ENCODE measurements around the gene MMP15.
"Not testable (repeated sequence)": the region's sequence is repeated elsewhere in the genome, so short reads cannot be mapped to it uniquely, and the experiment has no call there.

MMP15 gene

DNA sequence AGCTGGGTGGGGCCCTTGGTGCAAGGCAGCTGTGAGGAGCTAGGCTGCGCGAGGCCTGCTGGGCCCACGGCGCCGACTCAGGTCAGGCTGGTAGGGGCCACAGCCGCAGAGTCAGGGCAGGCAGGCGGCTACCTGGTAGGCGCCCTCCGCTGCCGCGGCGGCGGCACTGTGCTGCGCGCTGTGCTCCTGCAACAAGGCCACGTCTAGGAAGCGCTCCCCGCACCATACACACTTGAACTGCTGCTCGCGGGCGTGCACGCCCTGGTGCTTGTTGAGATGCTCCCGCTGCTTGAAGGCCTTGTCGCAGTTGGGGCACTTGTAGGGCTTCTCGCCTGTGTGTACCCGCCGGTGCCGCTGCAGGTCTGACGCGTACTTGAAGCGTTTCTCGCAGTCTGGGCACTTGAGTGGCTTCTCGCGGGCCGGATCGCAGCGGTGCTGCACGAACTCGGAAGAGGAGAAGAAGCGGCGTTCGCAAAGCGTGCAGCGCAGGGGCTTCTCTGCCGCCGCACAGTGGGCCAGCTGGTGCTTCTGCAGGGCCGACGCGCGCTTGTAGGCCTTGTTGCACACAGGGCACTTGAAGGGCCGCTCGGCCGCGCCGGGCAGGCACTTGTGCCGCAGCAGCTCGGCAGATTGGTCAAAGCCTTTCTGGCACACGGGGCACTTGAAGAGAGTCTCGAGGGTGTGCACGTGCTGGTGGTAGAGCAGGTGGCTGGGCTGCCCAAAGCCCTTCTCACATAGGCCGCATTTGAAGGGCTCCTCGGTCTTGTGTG is 29.0 kb upstream of the MMP15 start:
- no peak for DNase-seq (ENCODE audit: low spot score)

DNA sequence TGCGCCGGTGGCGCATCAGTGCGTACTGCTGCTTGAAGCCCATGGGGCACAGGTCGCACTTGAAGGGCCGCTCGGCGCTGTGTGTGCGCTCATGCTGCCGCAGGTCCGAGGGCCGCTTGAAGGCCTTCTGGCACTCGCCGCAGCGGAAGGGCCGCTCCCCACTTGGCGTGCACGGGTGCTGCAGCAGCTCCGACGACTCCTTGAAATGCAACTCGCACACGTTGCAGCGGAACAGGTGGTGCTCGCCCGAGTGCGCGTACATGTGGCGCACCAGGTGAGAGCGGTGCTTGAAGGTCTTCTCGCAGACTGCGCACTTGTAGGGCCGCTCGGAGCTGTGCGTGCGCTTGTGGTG is 28.4 kb upstream of the MMP15 start:
- no peak for DNase-seq (ENCODE audit: low spot score)

- no peak for DNase-seq (ENCODE audit: low spot score)
These were observed 27.9 kb upstream of the MMP15 start for GRCh38 chr16:57997528-57998265.

- DNase-seq (ENCODE audit: low spot score) = no peak
These were observed 27.1 kb upstream of the MMP15 start for GRCh38 chr16:57998486-57998885.

DNA sequence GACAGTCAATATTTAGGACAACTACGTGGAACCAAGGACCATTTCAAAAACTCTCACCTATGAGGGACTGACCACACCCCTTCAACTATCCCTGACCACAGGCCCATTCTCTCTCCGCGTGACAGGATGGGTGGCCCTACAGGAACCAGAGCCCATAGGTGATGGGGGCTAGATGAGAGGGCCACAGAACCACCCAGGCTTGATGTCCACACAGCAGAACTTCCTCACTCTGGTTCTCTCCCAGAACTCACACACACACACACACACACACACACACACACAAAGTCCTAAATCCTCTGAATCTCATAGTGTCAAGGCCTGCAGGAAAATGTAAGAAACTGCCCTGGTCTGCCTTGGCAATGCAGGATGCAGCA is 26.6 kb upstream of the MMP15 start:
- DNase-seq (ENCODE audit: low spot score) = no peak

DNA sequence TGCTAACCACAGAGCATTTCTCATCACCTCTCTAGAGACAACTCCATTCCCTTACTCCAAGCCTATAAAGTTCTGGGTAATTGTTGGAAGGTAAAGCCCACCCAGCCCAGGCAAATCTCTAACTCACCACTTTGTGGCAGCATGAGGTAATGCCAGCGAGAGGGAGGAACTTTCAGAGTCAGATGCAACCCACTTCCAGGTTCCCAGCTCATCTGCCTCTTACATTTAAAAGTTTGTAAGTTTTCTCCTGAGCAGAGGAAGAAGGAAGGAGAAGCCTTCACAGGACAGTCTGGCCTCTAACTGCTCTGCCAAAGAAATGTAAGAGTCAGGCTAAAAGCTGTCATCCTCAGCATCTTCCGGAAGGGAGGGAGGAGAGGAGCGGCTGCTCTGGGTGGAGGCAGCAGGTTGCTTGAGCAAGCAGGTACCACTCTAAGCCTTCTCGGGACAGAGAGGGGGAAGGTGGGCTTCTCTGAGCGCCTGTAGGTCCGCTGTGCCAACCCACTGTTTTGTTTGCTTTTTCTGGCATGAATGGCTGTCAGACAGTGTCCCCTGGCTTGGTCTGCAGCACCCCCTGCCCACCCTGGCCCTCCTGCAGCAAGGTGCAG is 26.1 kb upstream of the MMP15 start:
- no peak for DNase-seq (ENCODE audit: low spot score)

DNA sequence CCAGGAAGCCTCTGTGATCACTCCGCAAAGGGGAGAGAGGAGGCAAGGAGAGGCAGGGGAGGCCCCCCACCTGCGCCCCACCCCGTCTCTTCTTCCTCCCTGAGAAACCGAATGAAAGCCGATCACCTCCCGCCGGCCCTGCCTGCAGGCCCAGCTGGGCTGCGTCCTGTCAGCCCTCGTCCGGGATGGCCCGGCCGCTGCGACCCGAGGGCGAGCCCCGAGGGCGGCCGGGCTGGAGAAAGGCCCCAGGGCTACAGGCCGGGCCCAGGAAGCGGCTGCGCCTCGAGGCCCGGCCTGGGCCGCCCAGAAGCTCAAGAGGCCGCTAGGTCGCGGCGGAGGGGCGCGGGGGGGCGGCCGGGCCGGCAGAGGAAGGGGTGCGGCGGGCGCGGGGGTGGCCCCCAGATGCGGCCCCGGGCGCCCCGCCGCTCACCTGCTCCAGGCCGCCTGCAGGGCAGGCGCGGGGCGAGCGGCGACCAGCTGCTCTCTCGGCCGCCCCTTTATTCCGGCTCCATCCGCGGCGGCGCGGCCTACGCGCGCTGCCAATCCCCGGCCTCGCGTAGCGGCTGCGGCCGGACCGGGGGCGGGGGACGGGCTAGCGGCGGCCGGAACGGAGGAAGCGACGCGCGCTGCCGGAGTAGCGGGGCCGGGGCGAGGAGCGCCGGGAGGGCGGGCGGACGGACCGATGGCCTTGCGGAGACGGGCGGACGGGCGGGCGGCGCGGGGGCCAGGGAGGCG is 25.4 kb upstream of the MMP15 start, which contains the start of gene ZNF319:
Gene ZNF319, minus strand, starts transcription at position 702 of the 735 bp plus-strand sequence. CDS start 2,407 bp downstream, outside the sequence.
- no peak for DNase-seq (ENCODE audit: low spot score)

DNA sequence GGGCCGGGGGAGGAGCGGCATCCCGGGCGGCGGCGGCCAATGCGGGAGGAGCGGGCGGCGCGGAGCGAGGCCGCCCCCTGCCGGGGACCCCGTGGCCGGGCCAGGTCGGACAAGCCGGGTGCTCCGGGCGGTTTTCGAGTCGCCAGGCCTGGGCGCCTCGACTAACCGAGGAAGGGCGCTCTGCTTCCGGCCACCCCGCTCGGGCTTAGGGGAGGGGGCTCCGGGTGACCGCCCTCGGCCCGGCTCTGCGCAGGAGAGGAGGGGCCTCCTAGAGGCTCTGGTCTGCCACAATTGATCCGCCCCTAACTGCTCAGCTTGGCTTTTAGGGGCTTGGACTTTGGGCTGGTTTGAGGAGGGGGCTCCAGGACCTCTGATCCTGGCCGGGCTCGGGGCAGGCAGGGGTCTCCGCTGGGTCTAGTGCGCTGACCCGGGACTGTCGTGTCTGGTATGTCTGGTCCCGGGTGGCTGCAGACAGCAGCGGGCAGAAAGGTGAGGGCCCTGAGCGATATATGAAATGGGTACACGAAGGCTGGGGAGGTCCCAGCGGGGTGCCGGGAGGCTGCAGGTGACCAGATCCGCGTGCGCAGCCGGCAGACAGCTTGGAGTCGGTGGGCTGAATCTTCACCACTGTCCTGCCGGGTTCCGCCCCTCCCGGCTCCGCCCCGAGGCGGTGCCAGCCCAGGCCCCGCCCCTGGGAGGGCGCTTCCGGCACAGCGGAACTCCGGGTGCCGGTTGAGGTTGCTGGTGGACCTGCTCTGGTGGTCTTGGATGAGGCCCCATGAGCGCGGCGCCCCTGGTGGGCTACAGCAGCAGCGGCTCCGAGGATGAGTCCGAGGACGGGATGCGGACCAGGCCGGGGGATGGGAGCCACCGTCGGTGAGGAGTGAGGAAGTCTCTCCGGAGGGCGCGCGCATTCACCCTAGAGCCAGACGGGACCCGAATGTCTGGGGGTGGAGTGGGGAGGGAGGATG is 24.6 kb upstream of the MMP15 start, which contains the start of gene USB1:
Gene USB1, plus strand, starts transcription at position 702 of the 971 bp plus-strand sequence. Its CDS starts 77 bp downstream, at position 779.
- DNase-seq (ENCODE audit: low spot score) = peak; percentile 90

DNA sequence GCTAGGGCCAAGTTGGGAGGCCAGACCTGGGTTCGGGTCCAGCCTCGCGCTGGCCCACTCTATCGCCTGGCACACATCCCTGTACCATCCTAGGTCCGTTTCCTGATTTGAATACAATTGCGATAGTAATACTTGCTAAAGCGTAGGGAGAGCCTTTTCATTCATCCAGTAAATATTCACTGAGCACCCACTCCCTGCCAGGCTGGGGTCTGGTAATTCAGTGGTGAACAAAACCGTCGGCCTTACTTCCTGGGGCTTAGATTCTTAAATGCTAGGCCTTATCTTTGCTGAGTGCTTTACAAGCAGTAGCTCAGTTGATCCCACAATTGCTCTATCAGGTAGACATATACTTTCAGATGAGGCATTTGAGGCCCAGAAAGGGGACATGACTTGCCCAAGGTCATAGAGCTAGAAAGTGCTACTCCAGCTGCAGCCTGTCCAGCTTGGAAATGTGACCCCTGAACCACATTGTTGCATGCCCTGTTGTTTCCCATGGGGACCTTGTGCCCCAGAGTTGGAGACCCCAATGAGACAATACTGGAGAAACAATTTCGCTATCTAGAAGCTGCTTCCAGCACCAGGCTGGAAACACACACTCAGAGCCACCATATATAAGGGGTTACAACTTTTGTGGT is 23.7 kb upstream of the MMP15 start:
- no peak for DNase-seq (ENCODE audit: low spot score)

DNA sequence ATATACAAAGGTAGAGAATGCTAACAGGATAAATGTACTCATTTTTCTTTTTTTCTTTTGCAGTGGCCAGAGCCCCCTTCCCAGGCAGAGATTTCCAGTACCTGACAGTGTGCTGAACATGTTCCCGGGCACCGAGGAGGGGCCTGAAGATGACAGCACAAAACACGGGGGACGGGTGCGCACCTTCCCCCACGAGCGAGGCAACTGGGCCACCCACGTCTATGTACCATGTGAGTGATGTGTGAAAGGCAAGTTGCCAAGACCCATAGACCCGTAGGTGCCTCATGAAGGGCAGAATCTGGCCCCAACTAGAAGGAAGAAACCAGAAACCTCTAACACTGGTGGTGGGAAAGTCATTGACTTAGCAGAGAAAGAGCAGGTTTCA is 23.1 kb upstream of the MMP15 start:
- no peak for DNase-seq (ENCODE audit: low spot score)

- DNase-seq (ENCODE audit: low spot score) = no peak
These were observed 22.6 kb upstream of the MMP15 start for GRCh38 chr16:58002936-58003335.

GRCh38 chr16:58004736-58005135 is 20.8 kb upstream of the MMP15 start:
- DNase-seq (ENCODE audit: low spot score) = not testable (repeated sequence)

- no peak for DNase-seq (ENCODE audit: low spot score)
These were observed 15.6 kb upstream of the MMP15 start for GRCh38 chr16:58009856-58010416.

- DNase-seq (ENCODE audit: low spot score) = no peak
These were observed 14.7 kb upstream of the MMP15 start for GRCh38 chr16:58010886-58011285.

GRCh38 chr16:58011652-58012051 is 13.9 kb upstream of the MMP15 start:
- no peak for DNase-seq (ENCODE audit: low spot score)

- no peak for DNase-seq (ENCODE audit: low spot score)
These were observed 13.1 kb upstream of the MMP15 start for GRCh38 chr16:58012481-58012880.

DNA sequence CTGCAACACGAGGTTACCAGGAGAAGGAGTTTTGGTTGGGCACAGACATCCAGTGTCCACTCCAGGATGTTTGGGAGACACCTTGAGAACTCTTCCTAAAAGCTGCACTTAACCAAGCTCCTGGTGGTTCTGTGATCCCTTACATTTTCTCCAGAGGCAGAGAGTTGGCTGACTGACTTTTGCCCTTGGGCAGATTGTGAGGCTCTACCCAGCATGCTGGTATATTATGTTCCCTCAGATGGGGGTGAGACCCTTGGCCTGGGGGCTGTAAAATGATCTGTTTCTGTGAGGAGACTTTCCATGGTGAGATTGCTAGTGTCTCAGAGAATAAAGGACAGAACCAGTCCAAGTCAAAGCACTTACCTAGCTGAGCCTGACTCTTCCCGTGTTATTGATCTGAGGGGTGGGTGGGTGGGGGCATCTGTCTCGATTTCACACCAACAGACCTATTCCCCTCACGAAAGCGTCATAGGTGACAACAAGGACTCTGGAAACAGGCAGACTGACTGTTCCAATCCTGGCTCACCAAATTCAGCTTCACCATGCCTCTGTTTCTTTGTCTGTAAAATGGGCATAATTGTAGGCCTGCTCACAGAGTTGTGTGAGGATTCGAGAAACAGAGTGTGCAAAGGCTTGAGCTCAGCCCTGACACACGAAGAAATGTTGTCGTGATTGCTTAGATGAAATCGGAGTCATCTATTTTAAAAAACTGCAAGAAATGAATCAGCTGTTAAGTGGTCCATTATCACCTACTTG is 12.2 kb upstream of the MMP15 start:
- no peak for DNase-seq (ENCODE audit: low spot score)

DNA sequence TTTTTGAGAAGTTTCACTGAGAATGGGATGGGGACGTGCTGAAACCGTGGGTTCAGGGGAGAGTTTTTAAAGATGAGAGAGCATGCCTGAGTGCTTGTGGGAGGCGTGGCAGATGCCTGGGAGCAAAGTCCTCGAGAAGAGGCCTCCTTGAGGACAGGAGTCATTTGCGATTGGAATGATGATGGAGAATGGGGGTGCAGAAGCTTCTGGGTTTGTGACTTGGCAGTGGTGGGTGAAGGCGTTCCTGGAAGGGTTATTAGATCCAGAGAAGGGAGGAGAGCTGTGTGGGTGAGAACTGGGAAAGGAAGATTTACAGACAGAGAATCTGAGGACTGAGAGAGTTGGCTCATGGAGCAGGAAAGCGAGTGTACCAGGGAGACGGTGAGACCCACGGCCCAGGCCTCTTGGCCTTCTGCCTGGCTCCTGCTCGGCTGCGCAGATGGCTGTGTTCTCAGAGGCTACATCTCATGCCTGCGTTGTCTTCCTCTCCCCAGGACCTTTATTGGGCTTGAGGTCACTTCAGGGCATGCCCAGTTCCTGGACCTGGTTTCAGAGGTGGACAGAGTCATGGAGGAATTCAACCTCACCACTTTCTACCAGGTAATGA is 8.6 kb upstream of the MMP15 start:
- DNase-seq (ENCODE audit: low spot score) = no peak

- DNase-seq (ENCODE audit: low spot score) = no peak
These were observed 6.8 kb upstream of the MMP15 start for GRCh38 chr16:58018803-58019202.

Data from Ammon's horn (tissue), 1 donor.